ENCODE measurements around the gene ELOB. TPM values are rescaled to one million over a fixed set of nuclear protein-coding genes. Genes with fewer than 3 reads are reported as not detected.
"Not testable (repeated sequence)": the region's sequence is repeated elsewhere in the genome, so short reads cannot be mapped to it uniquely, and the experiment has no call there.

The ELOB gene
- polyA plus RNA-seq, 1 donor, result 158 TPM

DNA sequence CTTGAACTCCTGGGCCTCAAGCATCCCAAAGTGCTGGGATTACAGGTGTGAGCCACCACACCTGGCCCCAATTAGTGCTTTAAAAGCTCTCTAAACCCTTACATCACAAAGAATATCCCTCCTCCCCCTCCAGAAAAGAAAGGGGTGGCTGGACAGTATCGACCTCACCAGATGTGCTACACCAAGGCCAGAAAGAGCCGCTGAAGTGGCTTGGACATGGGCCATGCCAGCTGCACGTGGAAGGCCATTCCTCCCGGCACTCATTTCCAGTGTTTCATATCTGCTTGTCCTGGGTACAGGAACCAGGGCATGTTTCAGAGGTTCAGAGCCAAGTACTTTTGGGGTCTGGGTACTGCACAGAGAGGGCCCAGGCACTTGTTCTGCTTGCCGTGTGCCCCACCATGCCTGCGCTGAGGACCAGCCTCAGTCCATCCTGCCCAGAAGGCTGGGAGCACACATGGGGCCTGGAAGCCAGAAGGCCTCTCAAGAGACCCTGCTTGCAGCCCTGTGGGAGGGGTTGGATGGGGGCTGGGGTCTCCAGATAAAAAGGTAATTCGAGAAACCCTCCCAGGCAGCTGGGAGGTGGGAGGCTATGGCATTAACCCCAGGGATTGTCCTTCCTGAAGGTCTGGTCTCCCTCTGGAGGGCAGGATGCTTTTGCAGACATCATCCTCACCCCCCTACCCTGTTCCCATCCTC lies 28.2 kb downstream of the ELOB start:
- no peak for DNase-seq (ENCODE audit: low read depth)

GRCh38 chr16:2745961-2746360 lies 31.1 kb downstream of the ELOB start:
- DNase-seq (ENCODE audit: low read depth), result no peak

- no peak for DNase-seq (ENCODE audit: low read depth)
Observed at GRCh38 chr16:2745116-2745890, 31.8 kb downstream of the ELOB start.

DNA sequence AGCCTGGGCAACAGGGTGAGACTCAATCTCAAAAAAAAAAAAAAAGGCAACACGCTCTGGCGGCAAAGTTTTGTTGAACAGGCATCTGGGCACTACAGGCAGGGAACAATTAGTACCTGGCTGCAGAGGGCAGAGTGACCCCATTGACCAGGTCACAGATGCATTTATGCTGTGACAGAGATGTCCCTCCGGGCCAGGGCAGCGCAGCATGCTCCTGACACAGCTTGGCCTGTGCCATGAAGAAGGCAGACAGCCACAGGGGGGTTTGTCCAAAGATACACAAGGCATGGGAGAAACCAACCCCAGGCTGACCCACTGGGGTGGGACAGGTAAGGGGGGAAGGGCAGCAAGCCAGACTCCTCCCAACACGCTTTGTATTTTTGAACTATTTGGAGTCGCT lies 32.4 kb downstream of the ELOB start:
- DNase-seq (ENCODE audit: low read depth), result no peak

- DNase-seq (ENCODE audit: low read depth), result no peak
Observed at GRCh38 chr16:2743007-2743810, 33.9 kb downstream of the ELOB start.

DNA sequence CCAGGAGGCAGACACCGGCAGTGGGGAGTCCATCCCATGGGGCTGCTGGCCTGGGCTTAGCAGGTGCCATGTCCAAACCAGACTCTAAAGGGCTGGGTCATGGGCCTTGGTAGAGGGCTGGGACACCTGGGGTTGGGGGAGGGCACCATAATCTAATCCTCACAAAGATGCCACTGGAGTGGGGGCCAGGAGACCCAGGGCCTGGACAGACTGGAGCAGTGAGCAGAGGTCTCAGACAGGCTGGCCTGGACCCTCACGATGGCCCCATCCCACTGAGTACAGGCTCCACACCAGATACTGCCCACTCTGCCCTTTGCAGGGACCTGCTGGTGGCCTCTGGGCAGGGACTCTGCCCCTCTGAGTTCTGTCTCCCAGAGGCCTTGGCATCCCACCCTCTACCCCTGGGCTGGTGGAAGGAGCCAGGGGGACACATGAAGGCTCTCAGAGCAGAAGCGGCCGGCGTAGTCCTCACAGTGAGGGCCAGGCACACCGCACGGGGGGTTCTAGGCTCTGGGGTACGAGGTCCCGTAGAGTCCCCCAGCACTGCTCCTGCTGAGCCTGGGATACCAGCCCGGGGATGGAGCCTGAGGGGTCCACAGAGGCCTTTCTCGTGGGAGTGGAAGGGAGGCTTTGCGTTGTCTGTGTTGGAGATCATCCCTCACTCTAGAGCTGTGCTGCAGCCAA lies 34.6 kb downstream of the ELOB start:
- DNase-seq (ENCODE audit: low read depth), result no peak

DNA sequence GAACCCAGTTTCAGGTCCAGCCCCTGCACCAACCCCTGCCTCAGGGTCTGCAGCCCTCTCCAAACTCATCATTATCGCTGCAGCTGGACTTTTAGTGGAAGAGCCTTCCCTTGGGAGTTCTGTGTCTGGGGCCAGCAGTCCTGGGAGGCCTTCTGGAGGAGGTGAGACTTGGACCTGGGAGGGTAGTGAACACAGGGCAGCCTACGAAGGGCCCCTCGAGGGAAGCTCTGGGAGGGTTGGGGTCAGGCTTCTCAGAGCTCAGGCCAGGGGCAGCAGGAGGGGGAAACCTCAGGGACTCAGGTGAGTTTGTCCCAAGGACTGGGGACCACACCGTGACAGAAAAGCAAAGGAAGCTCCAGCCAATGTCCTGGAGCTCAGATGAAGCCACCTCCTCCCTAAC lies 35.9 kb downstream of the ELOB start:
- no peak for DNase-seq (ENCODE audit: low read depth)

- DNase-seq (ENCODE audit: low read depth), result no peak
Observed at GRCh38 chr16:2740476-2740875, 36.6 kb downstream of the ELOB start.

GRCh38 chr16:2739625-2740430 lies 37.3 kb downstream of the ELOB start:
- no peak for DNase-seq (ENCODE audit: low read depth)

- no peak for DNase-seq (ENCODE audit: low read depth)
Observed at GRCh38 chr16:2738615-2739014, 38.5 kb downstream of the ELOB start.

DNA sequence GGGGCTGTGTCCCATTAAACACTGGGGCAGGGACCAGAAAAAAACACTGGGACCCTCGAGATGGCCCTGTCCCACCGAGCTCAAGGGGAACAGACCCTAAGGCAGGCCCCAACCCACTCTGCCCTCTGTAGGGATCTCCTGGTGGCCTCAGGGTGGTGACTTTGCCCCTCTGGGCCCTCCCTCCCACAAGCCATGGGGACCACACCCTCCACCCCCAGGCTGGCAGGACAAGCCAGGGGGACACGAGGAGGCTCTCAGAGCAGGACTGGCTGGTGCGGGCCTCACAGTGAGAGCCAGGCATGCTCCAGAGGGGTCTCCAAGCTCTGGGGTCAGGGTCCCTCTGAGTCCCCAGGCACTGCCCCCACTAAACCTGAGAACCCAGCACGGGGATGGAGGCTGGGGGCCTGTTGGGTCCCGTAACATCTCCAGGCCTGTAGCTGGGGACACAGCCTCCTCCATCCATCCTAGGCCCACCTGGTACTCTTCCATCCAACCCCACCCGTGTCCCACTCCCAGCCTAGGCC lies 39.1 kb downstream of the ELOB start:
- DNase-seq (ENCODE audit: low read depth), result no peak

DNA sequence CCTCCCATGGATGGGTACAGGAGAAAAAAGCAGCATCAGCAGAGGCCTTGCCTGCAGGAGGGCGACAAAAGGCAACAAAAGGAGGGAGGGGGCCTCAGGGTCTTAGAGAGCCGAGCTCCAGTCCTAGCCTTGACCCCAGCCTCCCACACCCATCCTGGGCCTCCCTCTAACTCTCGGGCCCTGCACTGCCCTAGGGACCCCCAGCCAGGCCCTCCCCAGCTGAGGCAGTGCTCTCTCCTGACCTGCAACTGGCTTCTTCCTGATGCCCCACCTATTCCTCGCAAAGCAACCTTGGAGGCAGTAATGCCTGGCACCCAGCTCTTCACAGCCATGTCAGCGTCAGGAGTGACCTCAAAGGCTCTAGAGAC lies 39.9 kb downstream of the ELOB start:
- DNase-seq (ENCODE audit: low read depth), result no peak

DNA sequence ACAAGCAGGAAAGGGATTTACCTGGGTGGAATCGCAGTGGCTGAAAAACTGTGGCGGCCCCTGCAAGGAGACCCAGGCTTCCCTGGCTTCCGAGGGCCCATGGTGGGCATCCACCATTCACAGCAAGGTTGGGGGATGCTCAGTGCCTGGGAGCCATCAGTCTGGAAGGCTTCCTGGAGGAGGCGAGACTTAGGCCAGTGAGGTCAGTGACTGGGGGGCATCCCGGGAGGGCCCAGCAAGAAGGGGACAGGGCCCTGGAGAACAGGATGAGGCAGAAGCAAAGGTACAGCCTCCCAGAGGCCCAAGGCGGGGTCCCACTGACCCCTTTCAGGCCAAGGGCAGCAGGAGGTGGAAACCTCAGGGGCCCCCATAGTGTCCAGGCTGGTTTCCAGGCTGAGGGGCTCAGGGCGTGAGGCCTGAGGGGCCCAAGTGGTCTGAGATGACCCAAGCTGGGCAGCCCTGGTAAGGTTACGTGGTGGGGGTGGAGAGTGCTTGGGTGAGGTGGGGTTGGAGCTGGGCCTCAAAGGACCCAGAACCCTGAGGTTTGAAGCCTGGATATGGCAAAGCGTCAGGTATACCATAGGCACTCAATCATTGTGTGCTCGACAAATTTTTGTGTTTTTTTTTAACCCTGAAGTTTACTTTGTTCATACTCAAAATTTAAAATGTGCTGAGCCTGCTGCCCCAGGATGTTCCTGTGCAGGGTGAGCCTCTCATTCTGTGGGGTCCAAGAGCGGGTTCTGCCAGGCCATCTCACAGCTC lies 40.4 kb downstream of the ELOB start:
- DNase-seq (ENCODE audit: low read depth), result no peak

DNA sequence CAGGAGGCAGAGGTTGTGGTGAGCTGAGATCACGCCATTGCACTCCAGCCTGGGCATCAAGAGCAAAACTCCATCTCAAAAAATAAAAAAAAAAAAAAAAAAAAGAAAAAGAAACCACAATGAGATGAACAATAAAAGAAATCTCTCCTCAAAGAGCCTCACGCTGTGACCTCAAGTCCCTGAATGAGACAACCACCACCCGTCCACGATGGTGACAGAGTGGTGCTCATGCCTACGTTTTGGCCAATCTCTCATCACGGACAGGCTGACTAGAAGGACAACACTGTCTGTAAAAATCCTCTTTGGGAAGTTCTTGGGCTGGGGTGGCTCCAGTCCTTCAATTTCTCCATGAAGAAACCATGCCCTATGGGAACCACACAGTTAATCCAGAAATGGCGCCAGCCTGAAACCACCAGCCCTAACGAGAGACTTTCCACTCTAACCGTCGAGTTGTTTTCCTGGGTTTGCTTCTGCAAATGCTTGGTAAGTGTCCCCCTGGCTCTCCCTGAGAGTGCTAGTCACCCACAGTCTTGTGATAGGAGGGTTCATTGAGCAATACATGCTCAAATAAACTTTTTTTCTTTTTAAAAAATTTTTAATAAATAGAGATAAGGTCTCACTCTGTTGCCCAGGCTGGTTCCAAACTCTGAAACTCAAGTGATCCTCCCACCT lies 42.1 kb downstream of the ELOB start:
- DNase-seq (ENCODE audit: low read depth), result no peak

DNA sequence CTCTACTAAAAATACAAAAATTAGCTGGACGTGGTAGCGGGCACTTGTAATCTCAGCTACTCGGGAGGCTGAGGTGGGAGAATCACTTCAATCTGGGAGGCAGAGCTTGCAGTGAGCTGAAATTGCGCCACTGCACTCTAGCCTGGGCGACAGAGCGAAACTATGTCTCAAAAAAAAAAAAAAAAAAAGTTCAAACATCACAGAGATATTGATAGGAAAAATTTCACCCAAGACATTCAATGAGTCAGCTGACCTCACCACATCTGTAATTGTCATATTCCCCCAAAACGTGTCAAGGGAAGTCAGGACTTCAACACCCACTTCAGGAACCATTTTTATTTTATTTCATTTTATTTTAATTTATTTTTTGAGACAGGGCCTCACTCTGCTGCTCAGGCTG lies 49.0 kb downstream of the ELOB start:
- no peak for DNase-seq (ENCODE audit: low read depth)

DNA sequence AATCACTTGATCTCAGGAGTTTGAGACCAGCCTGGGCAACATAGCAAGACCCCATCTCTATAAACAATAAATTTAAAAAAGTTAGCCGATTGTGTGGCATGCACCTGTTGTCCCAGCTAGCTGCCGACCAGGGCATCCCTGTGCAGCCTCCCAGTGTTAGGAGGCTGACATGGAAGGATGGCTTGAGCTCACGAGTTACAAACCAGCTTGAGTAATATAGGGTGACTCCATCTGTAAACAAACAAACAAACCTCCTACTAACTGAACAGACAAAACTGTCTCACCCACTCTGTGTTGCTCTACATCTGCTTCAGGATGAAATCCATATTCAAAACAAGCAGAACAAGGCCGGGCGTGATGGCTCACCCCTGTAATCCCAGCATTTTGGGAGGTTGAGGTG lies 50.2 kb downstream of the ELOB start:
- DNase-seq (ENCODE audit: low read depth), result no peak

DNA sequence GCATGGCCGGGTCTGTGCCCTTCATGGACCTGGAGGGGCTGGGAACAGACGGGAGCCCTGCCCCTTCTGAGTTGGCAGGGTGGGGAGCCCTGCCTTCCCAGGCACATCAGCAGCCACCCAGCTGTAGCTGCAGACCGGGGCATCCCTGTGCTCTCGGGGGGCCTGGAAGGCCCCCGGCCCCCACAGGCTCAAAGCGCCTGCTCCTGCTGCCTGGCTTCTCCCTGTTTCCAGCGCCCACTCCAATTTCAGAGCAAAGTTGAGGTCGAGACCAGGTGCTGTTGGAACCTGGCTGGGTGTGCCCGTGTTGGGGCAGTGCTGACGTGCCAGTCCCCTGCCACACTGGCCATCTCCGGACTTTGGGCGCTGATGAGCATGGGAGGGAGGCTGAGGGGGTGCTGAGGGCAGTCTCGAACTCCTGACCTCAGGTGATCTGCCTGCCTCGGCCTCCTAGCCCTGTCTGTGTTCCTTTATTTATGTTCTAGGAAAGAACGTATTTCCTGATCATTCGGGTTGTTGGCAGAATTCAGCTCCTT lies 52.2 kb downstream of the ELOB start:
- no peak for DNase-seq (ENCODE audit: low read depth)

DNA sequence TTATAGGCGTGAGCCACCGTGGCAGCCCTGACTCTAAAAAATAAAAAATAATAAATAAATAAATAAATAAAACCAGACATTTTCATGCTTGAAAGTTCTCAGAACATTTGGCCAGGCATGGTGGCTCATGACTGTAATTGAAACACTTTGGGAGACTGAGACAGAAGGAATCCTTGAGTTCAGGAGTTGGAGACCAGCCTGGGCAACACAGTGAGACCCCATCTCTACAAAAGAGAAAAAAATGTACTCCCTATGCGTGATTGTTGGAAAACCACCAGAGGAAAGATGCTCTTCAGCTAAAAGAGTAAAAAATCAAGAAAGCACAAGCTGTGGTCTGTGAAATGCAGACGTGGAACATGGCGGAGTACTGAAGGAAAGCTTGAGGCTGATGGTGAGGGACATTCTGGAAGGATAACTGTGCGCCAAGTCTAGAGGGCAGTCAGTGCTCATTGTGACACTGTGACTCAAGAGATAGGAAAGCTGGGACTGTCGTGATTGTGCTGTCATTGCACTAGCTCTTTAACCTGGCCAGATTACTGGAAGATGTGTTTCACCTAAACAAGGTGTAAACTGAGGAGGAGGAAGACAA lies 52.9 kb downstream of the ELOB start:
- DNase-seq (ENCODE audit: low read depth), result no peak

DNA sequence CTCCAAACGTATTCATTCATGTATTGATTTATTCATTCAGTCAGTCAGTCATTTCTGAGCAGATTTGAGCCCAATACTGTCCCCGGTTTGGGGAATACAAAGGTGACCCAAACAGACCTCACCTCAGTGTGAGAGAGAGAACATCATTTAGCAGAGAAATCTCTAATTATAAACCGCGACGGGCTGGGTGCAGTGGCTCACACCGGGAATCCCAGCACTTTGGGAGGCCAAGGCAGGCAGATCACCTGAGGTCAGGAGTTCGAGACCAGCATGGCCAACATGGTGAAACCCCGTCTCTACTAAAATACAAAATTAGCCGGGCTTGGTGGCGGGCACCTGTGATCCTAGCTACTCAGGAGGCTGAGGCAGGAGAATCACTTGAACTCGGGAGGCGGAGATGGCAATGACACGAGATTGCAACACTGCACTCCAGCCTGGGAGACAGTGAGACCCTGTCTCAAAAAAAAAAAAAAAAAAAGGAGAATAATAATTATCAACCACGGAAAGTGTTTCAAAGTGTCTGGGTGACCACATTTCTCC lies 55.4 kb downstream of the ELOB start:
- not testable (repeated sequence) for DNase-seq (ENCODE audit: low read depth)
